HG03045 (cell line): ENCODE results near the gene STYXL1.

Source experiments
- ATAC-seq: cut with Tn5 transposase; IDR thresholded peaks from one replicate; pipeline ENCODE4 v1.9.1; 2021; ENCODE audit warnings: mild to moderate bottlenecking, moderate library complexity; ENCODE audit not compliant: unreplicated experiment

Gene STYXL1

GRCh38 chr7:75981453-75982305, 66.1 kb downstream of the STYXL1 start:
- no peak for ATAC-seq

GRCh38 chr7:75981203-75981452, 66.7 kb downstream of the STYXL1 start:
- ATAC-seq, result no peak

DNA sequence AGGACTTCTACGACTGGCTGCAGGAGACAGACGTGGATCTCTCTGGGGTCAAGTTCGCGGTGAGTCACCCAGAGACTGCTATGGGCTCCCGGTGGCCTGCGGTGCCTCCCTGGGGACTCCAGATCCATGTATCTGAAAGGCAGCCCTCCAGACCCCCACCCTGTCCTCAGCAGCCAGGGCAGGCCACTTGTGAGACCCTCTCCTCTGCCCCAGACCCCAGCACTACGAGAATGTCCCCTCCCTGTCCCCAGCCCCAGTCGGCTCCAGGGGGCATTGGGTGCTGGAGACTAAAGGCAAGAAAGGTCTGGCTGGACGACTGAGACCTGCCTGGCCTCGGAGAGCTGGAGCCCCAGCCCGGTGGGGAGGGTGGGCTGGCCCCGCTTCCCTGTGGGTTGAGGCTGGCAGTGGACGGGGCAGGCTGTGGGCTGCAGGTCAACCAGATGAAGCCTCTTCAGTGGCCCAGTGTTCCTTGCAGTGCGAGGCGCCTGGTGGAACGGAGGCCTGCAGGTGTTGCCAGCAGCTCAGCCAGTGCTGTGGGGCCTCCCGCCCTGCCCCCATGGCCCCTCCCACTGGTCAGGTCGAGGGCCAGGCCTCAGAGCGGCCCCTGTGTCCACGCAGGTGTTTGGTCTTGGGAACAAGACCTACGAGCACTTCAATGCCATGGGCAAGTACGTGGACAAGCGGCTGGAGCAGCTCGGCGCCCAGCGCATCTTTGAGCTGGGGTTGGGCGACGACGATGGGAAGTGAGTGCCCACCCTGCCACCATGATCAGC, 67.2 kb downstream of the STYXL1 start:
- ATAC-seq, result no peak

DNA sequence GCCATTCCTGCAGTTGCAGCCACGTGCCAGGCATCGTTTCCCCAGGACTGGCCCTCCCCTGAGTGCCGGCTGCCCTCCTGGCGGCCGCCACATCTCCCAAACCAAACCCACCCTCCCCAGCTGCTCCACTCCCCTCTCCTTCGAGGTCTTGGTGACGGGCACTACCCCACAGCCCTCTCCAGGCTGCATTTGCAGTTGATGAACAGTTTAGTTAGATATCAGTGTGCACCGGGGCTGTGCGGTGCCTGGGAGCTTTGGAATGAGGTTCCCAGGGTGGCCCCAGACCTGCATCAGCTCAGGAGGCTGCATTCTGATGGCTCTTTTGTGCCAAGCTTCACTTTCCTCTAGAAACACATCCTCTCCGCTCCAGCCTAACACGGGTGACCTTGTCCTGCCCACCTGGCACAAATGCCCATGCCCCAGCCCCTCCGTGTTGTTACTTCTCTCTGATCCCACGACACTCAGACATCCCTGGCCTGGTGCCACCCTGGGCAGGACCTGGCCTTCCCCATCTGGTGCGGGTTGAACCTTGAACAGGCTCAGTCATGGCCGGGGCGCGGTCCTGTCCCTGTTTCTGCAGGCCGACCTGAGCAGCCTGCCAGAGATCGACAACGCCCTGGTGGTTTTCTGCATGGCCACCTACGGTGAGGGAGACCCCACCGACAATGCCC, 67.9 kb downstream of the STYXL1 start:
- no peak for ATAC-seq

DNA sequence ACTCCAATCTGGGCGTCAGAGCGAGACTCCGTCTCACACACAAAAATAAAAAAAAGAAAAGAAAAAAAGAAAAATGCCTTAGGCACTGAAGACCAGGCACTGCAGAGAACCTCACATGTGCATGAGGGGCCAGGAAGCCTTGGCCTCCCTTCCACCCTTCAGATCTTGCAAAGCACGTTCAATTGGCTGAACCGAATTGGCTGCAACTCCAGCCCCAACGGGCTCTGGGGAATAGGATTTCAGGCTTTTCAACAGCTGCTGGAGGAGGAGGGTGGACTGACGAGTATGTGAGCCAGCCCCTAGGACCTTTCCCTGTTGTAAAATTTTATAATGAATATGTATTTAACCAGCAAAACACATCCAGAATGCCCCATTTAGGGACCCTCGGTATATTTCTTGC, 70.1 kb downstream of the STYXL1 start:
- no peak for ATAC-seq

DNA sequence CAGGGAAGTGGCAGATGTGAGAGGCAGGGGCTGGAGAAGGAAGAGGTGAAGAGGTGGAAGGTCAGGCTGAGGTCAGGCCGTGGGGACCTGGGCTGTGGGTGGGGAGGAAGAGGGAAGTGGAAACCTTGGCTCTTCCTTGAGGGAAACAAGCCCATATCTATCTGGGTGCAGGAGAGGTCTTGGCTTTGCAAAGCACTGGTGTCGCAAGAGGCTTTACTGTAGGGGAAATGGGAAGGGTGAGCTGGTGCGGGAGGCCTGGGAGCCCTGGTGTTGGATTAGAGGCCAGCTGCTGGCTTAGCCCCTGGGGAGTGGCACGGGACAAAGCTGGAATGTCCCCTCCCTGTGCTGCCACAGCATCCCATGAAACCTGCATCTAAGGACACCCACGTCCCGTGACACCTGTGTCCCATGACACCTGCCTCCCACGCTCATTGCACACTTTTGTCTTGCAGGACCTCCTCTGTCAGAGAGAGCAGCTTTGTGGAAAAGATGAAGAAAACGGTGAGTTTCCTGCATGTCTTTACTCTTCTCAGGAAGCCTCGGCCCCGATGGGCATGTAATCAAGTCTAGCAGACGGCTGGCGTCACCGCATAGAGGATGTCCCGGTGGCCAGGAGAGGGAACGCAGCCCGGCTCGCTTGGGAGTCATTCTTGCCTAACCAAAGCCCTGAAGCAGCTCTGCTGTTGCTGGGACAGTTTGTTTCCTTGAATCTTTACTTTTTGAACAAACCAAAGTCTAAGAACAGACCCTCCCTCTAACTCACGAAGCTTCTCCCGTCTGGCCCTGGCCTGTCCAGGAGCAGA, 75.6 kb downstream of the STYXL1 start:
- no peak for ATAC-seq

GRCh38 chr7:75971309-75971960, 76.4 kb downstream of the STYXL1 start:
- no peak for ATAC-seq

GRCh38 chr7:75969704-75970498, 77.9 kb downstream of the STYXL1 start:
- ATAC-seq, result no peak

DNA sequence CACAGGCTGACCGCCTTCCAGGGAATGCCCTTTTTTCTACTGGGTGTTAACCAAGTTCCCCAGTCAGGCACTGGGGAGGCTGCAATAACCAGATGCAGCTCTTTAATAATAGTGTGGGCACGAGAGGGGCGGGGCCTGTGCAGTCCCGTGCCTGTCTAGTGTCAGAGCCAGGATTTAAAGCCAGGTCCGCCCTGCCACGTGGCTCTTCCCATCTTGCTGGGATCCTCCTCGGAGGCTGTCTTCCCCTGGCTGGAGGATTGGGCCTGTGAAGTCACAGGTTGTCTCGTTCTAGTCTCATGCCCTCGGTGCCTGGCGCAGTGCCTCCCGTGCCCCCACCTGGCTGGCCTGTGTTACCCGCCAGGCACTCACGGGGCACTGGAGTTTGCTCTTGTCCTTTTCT, 78.6 kb downstream of the STYXL1 start:
- no peak for ATAC-seq

GRCh38 chr7:75968561-75969001, 79.2 kb downstream of the STYXL1 start:
- ATAC-seq, result no peak

GRCh38 chr7:75968012-75968411, 79.8 kb downstream of the STYXL1 start:
- ATAC-seq, result no peak

- ATAC-seq, result no peak
These were observed 80.3 kb downstream of the STYXL1 start for GRCh38 chr7:75967487-75967997.

DNA sequence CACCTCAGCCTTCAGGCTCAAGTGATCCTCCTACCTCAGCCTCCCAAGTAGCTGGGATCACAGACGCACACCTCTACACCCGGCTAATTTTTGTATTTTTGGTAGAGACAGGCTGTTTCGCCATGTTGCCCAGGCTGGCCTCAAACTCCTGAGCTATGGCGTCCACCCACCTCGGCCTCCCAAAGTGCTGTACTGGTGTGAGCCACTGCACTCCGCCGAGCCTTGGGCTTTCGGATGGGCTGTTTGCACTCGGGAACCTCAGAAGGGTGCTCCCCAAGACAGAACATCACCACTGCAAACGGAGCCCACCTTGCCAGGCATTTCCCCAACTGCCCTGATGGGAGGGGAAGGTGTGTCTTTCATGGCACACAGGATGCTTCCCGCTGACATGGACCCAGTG, 80.7 kb downstream of the STYXL1 start:
- no peak for ATAC-seq

DNA sequence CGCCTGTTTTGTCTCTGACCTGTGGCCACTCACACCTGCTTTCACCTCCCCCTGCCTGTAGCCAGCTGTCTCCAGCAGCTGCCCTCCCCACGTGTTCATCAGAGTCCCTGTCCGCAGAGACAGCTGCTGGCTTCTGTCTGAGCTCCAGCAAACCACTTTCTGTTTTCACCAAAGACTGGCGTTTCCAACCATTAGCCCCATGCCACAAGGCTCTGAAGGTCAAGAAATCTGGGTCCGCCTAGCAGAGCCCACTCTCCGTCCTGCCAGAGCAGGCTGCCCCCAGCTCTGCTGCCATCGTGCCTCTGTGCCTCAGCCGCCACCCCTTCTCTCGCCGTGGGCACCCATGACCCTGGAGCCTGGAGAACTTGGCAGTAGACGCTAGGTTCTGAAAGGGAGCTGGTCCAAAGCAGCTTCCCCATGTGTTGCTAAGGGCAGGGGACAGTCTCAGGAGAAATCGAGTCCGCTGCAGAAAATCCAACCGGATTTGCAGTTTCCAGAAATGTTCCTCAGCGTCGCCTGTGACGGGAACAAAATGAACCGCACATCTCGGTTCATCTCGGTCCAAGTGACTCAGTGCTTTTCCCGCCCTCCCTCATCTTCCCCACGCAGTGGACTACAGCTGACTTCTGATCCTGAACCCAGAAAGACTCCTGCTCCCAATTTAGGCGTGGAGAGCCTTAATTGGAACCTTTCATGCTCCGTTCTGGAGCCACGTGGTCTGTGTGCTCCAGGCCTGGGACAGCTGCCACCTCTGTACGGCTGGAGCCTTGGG, 81.4 kb downstream of the STYXL1 start:
- ATAC-seq, result no peak

DNA sequence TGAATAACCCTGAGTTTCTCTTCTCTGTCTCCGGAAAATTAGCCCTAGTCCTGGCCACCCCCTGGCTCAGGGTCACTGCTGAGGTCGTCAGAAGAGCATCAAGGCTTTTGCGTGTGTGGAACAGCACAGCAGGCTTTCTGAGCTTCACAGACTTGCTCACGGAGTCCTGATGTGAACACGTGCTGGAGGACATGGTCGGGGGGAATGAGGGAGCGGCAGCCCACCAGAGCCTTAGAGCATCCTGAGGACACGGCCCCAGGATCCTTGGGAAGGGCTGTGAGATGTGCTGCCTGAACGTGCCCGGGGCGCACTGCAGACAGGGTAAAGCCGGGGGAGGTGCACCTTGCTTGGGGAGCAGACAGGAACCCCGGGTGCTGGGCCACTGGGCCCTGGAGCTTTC, 82.2 kb downstream of the STYXL1 start:
- ATAC-seq, result no peak

- no peak for ATAC-seq
These were observed 84.3 kb downstream of the STYXL1 start for GRCh38 chr7:75963381-75963995.

DNA sequence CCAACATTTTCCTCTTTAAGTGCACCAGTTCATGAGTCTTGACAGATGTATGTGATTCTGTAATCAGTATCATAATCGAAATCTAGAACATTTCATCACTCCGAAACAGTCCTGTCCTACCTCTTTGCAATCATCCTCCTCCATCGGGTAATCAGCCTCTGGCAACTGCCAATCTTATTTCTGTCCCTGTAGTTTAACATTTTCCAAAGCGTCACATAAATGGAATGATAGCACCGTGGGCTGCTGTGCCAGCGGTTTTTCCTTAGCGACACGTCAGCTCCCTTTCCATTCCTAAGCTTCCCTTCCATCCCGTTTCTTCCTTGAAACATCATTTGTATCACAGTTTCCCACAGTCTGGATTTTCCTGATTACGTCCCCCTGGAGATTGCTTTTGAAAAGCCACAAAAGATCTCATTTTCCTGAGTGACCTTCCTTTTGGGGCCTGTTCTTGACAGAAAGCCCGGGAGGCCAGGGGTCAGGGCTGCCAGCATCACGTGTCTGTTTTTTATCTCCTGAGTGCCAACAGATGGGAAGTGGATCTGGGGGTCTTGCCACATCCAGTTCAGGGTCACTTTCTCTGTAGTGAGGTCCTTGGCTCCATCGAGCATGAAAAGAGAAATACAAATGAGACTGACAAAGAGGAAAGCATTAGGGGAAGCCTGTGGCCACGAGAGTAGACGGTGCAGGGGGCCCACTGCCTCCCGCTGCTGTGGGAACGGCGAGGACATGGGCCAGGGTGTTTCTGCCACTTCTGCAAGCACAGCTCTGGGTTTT, 85.0 kb downstream of the STYXL1 start:
- ATAC-seq, result no peak

- ATAC-seq, result no peak
These were observed 86.6 kb downstream of the STYXL1 start for GRCh38 chr7:75961218-75961617.
